SU-DHL-6 (cell line): ENCODE results near the gene CHD3.

Experiments used
- H2AFZ ChIP-seq: fragments of 200-600 bp; sonication (generic); 2 replicates; pipeline ENCODE4 v1.6.1; 2014; ENCODE audit warnings: low read depth, mild to moderate bottlenecking, moderate library complexity, mixed read lengths, antibody characterized with exemption, low read length; ENCODE audit not compliant: severe bottlenecking
- H3F3A ChIP-seq: fragments of 200-600 bp; shearing (Covaris generic); 2 replicates; pipeline ENCODE4 v1.6.0; 2016; ENCODE audit warnings: antibody characterized with exemption, mild to moderate bottlenecking; ENCODE audit not compliant: insufficient read depth
- H3K27ac ChIP-seq: fragments of 200-600 bp; sonication (generic); 2 replicates; pipeline ENCODE4 v1.5.1; 2016; ENCODE audit warnings: low read depth, mild to moderate bottlenecking, low read length, moderate library complexity, mixed read lengths
- H3K27me3 ChIP-seq: fragments of 200-600 bp; sonication (generic), shearing (Covaris generic); 2 replicates; pipeline ENCODE4 v1.6.0; 2014; ENCODE audit warnings: mild to moderate bottlenecking, low read length
- H3K36me3 ChIP-seq: fragments of 200-600 bp; sonication (generic); 2 replicates; pipeline ENCODE4 v1.6.1; 2014; ENCODE audit warnings: mild to moderate bottlenecking, low read length, mixed read lengths
- H3K4me2 ChIP-seq: fragments of 300-600, 200-600 bp; shearing (Covaris generic), sonication (generic); 2 replicates; pipeline ENCODE4 v1.6.0; 2014; ENCODE audit warnings: low read length, low read depth, mild to moderate bottlenecking; ENCODE audit not compliant: poor library complexity, severe bottlenecking
- H3K4me3 ChIP-seq: fragments of 200-600 bp; sonication (generic); 2 replicates; pipeline ENCODE4 v1.5.1; 2014; ENCODE audit warnings: antibody characterized with exemption, low read length, mild to moderate bottlenecking, mixed read lengths; ENCODE audit not compliant: insufficient read depth, poor library complexity, severe bottlenecking
- H3K79me2 ChIP-seq: fragments of 200-600 bp; sonication (generic); 2 replicates; pipeline ENCODE4 v1.6.1; 2014; ENCODE audit warnings: mild to moderate bottlenecking, low read length, moderate library complexity; ENCODE audit not compliant: insufficient read depth
- H3K9ac ChIP-seq: fragments of 200-600 bp; sonication (generic); 2 replicates; pipeline ENCODE4 v1.7.0; 2014; ENCODE audit warnings: mild to moderate bottlenecking, low read length
- H3K9me2 ChIP-seq: fragments of 200-600 bp; sonication (generic); replicated peaks from 2 replicates; pipeline ENCODE4 v1.6.1; 2014; ENCODE audit warnings: low read length; ENCODE audit not compliant: insufficient read depth
- H3K9me3 ChIP-seq: fragments of 200-600 bp; sonication (generic); 2 replicates; pipeline ENCODE4 v1.6.1; 2014; ENCODE audit warnings: low read length, mixed read lengths; ENCODE audit not compliant: insufficient read depth
- H4K20me1 ChIP-seq: fragments of 200-600 bp; sonication (generic); 2 replicates; pipeline ENCODE4 v1.6.1; 2014; ENCODE audit warnings: low read depth, mild to moderate bottlenecking, antibody characterized with exemption, low read length, moderate library complexity, mixed read lengths
- EZH2phosphoT487 ChIP-seq: fragments of 200-600 bp; sonication (generic), shearing (Covaris generic); conservative IDR thresholded peaks from 2 replicates; pipeline ENCODE4 v1.6.1; 2018; ENCODE audit warnings: mild to moderate bottlenecking, antibody characterized with exemption, low read length, moderate library complexity, mixed read lengths
- TF ChIP-seq, protein P1 (sequence below): fragments of 200-600 bp; sonication (generic); IDR thresholded peaks from one replicate; pipeline ENCODE4 v1.5.1; 2017; ENCODE audit warnings: antibody characterized with exemption, mild to moderate bottlenecking, low read length, moderate library complexity; ENCODE audit not compliant: insufficient read depth, poor library complexity, severe bottlenecking

The CHD3 gene

DNA sequence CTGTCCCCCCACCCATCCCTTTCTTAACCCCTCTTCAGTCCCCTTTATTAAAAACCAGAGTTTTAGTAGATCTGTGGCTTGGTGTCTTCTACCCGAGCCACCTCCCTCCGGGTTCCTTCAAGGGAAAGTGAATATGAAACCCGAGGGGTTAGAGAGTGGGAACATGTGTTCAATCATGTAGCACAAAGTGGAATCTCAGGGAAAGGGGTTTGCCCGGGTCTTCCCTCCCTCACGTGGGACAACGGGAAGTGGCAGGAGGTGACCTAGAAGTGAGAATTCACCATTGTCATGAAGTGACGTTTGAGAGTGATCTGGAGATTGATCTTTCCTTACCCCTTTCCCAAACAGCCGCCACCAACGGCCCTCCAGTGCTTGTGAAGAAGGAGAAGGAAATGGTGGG, 22.5 kb downstream of the CHD3 start:
- H4K20me1 ChIP-seq: no peaks in the 10 kb centered on the region
- H3K27ac ChIP-seq: no peak overlapping the region
- H3K36me3 ChIP-seq: no peaks in the 10 kb centered on the region

DNA sequence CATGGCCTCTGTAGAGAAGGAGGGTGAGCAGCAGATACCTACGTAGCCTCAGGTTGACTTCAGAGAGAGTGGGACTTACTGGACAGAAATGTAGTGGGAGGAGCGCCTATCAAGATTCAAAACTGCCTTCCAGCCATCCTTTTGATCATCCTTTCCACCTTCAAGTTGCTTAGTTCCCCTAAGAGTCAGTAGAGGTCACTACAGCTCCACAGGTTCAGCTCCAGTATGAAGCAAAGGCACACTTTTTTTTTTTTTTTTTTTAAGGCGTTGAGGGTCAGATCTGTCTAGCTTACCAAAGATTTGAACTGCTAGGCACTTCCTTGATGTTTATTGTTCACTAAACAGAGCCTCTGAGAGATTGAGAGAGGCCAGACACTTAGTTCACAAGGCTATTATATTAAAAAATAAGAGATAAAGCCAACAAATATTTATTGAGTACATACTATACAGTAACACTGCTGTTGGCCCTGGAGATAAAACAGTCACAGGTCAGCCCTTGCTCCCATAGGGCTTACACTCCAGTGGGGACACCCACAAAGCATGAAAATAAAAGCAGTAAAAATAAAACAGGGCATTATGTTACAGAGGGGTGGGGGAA, 24.4 kb downstream of the CHD3 start:
- Histone ChIP-seq H3K4me2 (peak overlapping the region; percentile 4), H3K27ac (peak overlapping the region; percentile 31; the same call in 1 of the 2 replicates), H3K36me3 (no peaks in the 10 kb centered on the region)

More for the DNA sequence above, 22.5 kb downstream of the CHD3 start:
- Histone ChIP-seq H3F3A (peaks cover 12% of the 10 kb centered on the region), H3K4me2 (no peak overlapping the region), H3K79me2 (peaks cover 6% of the 10 kb centered on the region; the same call in 1 of the 2 replicates), H2AFZ (no peak overlapping the region), H3K9me2 (no peaks in the 10 kb centered on the region), H3K9ac (no peak overlapping the region), H3K9me3 (no peaks in the 10 kb centered on the region), H3K27me3 (no peaks in the 10 kb centered on the region), H3K4me3 (no peak overlapping the region)
- TF ChIP-seq, protein P1, sequence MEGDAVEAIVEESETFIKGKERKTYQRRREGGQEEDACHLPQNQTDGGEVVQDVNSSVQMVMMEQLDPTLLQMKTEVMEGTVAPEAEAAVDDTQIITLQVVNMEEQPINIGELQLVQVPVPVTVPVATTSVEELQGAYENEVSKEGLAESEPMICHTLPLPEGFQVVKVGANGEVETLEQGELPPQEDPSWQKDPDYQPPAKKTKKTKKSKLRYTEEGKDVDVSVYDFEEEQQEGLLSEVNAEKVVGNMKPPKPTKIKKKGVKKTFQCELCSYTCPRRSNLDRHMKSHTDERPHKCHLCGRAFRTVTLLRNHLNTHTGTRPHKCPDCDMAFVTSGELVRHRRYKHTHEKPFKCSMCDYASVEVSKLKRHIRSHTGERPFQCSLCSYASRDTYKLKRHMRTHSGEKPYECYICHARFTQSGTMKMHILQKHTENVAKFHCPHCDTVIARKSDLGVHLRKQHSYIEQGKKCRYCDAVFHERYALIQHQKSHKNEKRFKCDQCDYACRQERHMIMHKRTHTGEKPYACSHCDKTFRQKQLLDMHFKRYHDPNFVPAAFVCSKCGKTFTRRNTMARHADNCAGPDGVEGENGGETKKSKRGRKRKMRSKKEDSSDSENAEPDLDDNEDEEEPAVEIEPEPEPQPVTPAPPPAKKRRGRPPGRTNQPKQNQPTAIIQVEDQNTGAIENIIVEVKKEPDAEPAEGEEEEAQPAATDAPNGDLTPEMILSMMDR: no peak
- no peak for TF ChIP-seq EZH2phosphoT487

DNA sequence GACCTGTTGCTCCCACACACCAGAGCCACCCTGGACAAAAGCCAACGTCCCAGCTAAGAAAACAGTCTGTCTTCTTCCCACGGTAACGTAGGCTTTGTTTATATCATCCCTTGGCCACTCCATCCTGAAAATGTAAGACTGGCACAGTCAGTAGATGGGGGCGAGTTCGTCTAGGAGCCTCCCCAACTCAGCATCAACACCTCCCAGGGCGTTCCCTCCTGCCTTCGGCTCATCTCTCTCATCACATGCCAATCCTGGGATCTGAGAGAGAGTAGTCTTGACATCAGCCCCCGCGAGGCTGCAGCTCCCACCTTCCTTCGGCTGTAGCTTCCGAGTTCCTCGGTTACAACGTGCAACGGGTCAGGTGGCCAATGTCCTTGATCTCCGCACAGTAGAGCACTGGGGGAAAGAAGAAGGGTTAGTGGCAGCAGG, 26.6 kb downstream of the CHD3 start:
- Histone ChIP-seq H3K27ac (peak overlapping the region; percentile 63), H3K9me3 (no peaks in the 10 kb centered on the region), H3K36me3 (no peaks in the 10 kb centered on the region), H3K9me2 (no peaks in the 10 kb centered on the region), H3F3A (peaks cover 18% of the 10 kb centered on the region), H3K4me2 (peak overlapping the region; percentile 97), H4K20me1 (no peaks in the 10 kb centered on the region), H3K27me3 (no peaks in the 10 kb centered on the region), H3K9ac (peak overlapping the region; percentile 75), H3K79me2 (peaks cover 6% of the 10 kb centered on the region; the same call in 1 of the 2 replicates), H3K4me3 (peak overlapping the region; percentile 76), H2AFZ (peak overlapping the region; percentile 33)
- TF ChIP-seq, protein P1: no peak
- TF ChIP-seq EZH2phosphoT487: no peak

More for the DNA sequence above, 24.4 kb downstream of the CHD3 start:
- Histone ChIP-seq H3K9ac (no peak overlapping the region), H3K9me3 (no peaks in the 10 kb centered on the region), H3K27me3 (no peaks in the 10 kb centered on the region), H3F3A (peaks cover 18% of the 10 kb centered on the region), H4K20me1 (no peaks in the 10 kb centered on the region), H3K9me2 (no peaks in the 10 kb centered on the region), H3K79me2 (peaks cover 6% of the 10 kb centered on the region; the same call in 1 of the 2 replicates), H3K4me3 (no peak overlapping the region), H2AFZ (no peak overlapping the region)
- TF ChIP-seq EZH2phosphoT487: no peak
- TF ChIP-seq, protein P1: peak; percentile 55
